Right atrium auricular region (tissue), 2 donors: ENCODE measurements around the gene PPTC7. TPM values are rescaled to one million over a fixed set of nuclear protein-coding genes. Genes with fewer than 3 reads are reported as not detected.
"Not testable (repeated sequence)": the region's sequence is repeated elsewhere in the genome, so short reads cannot be mapped to it uniquely, and the experiment has no call there.

Experiments used
- DNase-seq: peaks from one replicate; pipeline ENCODE4 v3.0.0-alpha.2; 2019; ENCODE audit warnings: low spot score
- H3K27ac ChIP-seq, 2 donors: fragments of 200-600 bp; sonication (generic); 1 replicate in 1 of 2; 2 replicates in 1 of 2; pipeline ENCODE4 v1.5.1; 2016 to 2019
- H3K27me3 ChIP-seq, 2 donors: fragments of 200-600 bp; sonication (generic); one replicate each; pipeline versions ENCODE4 v1.5.1 to v1.6.0; 2017 to 2019
- H3K36me3 ChIP-seq: fragments of 200-600 bp; sonication (generic); one replicate; pipeline ENCODE4 v1.5.1; 2016
- H3K4me1 ChIP-seq, 2 donors: fragments of 200-600 bp; sonication (generic); one replicate each; pipeline versions ENCODE4 v1.5.1 to v1.6.0; 2017 to 2019
- H3K4me3 ChIP-seq, 2 donors: fragments of 200-600 bp; sonication (generic); 1 replicate in 1 of 2; 2 replicates in 1 of 2; pipeline ENCODE4 v1.5.1; 2017 to 2019; ENCODE audit warnings: mild to moderate bottlenecking in 1 of 2, moderate library complexity in 1 of 2
- H3K9me3 ChIP-seq, 2 donors: fragments of 200-600 bp; sonication (generic); one replicate each; pipeline ENCODE4 v1.5.1; 2019
- CTCF ChIP-seq, 2 donors: fragments of 200-600 bp; sonication (generic); IDR thresholded peaks; one replicate each; pipeline ENCODE4 v1.5.1; 2019; ENCODE audit warnings: antibody characterized with exemption in 2 of 2
- total RNA-seq, 2 donors: library from RNA; depleted of rRNA; stranded (reverse); fragments of >200 nt; gene quantifications; one replicate each; pipeline ENCODE4 v1.1.0, GENCODE V29; 2016

The PPTC7 gene
- total RNA-seq, 2 donors from 2014 or later: 32.1 to 53.6 TPM

DNA sequence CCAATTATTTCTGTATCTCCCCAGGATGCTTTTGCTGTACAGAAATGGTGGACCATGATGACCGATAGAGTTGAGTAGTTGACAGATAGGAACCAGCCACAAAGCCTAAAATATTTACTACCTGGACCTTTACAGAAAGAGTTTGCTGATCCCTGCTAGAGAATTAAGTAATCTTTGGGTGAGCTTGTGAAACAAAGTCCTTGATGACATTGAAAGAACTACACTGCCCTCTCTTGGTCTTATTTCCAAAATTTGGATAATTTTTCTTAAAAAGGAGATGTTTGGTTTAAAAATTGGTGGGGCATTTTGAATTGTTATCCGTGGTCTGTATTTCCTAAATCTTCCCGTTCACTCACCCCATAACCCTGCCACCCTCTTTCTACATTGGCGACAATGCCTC, 17.1 kb upstream of the PPTC7 start:
- no peaks in the 10 kb centered on the region for H3K27me3 ChIP-seq
- no peaks in the 10 kb centered on the region for H3K4me1 ChIP-seq
- H3K9me3 ChIP-seq: no peaks in the 10 kb centered on the region
- H3K4me3 ChIP-seq: no peak overlapping the region
- H3K36me3 ChIP-seq: no peaks in the 10 kb centered on the region
- no peak overlapping the region for H3K27ac ChIP-seq
- no peak for DNase-seq
- TF ChIP-seq CTCF (IDR thresholded peaks at IDR 0.05): peak in 1 of 2 donors; percentile 54

DNA sequence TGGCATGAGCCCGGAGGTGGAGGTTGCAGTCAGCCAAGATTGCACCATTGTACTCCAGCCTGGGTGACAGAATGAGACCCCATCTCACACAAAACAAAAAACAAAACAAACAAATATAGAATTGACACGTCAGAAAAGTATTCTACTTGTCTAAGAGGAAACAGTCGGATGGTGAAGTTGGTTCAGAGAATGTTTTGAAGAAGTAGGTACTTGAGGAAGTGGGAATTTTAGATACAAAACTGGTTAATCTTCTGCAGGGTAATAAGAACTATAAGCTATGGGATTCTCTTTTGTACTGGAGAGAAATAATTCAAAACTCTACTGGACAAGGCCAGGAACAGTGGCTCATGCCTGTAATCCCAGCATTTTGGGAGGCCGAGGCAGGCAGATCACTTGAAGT, 16.2 kb upstream of the PPTC7 start:
- Histone ChIP-seq H3K9me3 (no peaks in the 10 kb centered on the region), H3K36me3 (no peaks in the 10 kb centered on the region), H3K4me3 (no peak overlapping the region), H3K4me1 (no peaks in the 10 kb centered on the region), H3K27me3 (no peaks in the 10 kb centered on the region), H3K27ac (no peak overlapping the region)
- TF ChIP-seq CTCF (IDR thresholded peaks at IDR 0.05): no peak
- no peak for DNase-seq

- no peaks in the 10 kb centered on the region for H3K27me3 ChIP-seq
- no peak for TF ChIP-seq CTCF (IDR thresholded peaks at IDR 0.05)
- no peaks in the 10 kb centered on the region for H3K4me1 ChIP-seq
- DNase-seq: no peak
- H3K9me3 ChIP-seq: no peaks in the 10 kb centered on the region
- no peak overlapping the region for H3K4me3 ChIP-seq
- no peak overlapping the region for H3K27ac ChIP-seq
- no peaks in the 10 kb centered on the region for H3K36me3 ChIP-seq
Measured at GRCh38 chr12:110597885-110598284, 14.8 kb upstream of the PPTC7 start.

DNA sequence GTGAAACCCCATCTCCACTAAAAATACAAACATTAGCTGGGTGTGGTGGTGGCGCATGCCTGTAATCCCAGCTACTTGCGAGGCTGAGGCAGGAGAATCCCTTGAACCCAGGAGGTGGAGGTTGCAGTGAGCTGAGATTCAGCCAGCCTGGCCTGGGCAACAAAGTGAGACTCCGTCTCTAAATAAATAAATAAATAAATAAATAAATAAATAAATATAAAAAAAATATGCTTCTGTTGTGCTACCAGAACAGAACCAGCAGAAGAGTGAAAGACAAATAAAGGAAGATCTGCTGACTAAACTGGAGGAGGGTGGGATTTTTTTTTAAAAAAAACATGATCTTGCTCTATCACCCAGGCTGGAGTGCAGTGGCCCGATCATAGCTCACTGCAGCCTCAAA, 9.8 kb upstream of the PPTC7 start:
- DNase-seq, H3K27ac ChIP-seq: not testable (repeated sequence)

DNA sequence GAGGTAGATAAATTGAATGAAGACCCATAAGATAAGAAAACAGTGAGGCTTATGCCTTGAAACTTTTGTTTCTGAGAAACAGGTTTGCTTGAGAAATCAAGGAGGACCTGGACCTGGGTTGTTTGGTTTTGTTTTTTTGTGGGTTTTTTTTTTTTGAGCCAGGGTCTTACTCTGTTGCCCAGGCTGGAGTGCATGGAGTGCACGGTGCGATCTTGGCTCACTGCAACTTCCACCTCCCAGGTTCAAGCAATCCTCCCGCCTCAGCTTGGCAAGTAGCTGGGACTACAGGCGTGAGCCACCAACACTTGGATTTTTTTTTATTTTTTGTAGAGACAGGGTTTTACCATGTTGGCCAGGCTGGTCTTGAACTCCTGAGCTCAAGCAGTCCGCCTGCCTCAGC, 9.0 kb upstream of the PPTC7 start:
- Histone ChIP-seq H3K9me3 (no peaks in the 10 kb centered on the region), H3K4me3 (no peak overlapping the region), H3K27ac (peak overlapping the region in 1 of 2 donors; percentile 23), H3K36me3 (no peaks in the 10 kb centered on the region), H3K27me3 (no peaks in the 10 kb centered on the region), H3K4me1 (peaks cover 0 to 12% of the 10 kb centered on the region in 2 donors)
- no peak for TF ChIP-seq CTCF (IDR thresholded peaks at IDR 0.05)
- DNase-seq: no peak

More for the DNA sequence above, 9.8 kb upstream of the PPTC7 start:
- H3K27me3 ChIP-seq, H3K4me3 ChIP-seq, H3K9me3 ChIP-seq, H3K36me3 ChIP-seq: not testable (repeated sequence)
- H3K4me1 ChIP-seq: peaks cover 0 to 12% of the 10 kb centered on the region in 2 donors

DNA sequence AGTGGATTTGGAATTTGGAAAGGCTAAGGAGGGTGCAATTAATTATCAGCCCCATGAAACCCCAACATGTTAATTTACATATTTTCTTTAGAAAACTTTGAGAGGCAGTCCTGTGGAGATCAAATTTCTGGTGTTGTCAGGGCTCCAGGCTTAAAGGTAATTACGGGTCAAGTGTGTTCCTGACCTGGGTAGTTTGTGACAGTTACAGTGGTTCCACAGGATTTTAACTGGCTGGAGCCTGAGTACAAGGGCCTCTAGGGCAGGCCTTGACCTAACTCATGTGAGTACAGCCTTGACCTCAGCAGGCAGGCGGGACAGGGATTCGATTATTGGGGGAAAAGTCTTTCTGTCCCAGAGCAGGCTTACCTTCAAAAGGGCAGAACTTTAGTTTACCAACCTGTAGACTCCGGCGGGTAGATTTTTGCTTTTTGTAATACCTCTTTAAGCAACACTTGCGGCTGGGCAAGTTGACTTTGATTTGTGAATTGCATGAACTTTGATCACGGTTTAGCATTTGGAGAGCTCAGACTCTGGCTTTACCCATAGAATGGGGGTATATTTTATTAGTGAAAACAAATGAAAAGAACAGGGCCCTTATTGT, 8.4 kb upstream of the PPTC7 start:
- H3K36me3 ChIP-seq: no peaks in the 10 kb centered on the region
- TF ChIP-seq CTCF (IDR thresholded peaks at IDR 0.05): no peak
- H3K4me1 ChIP-seq: peaks cover 0 to 12% of the 10 kb centered on the region in 2 donors
- no peaks in the 10 kb centered on the region for H3K27me3 ChIP-seq
- no peak overlapping the region for H3K4me3 ChIP-seq
- DNase-seq: no peak
- peak overlapping the region; percentile 23 to 54 for H3K27ac ChIP-seq
- no peaks in the 10 kb centered on the region for H3K9me3 ChIP-seq
